ENCODE results near the gene ALDOC.
"Not testable (repeated sequence)": the region's sequence is repeated elsewhere in the genome, so short reads cannot be mapped to it uniquely, and the experiment has no call there.

The ALDOC gene

GRCh38 chr17:28580959-28581358 is 4.3 kb upstream of the ALDOC start:
- no peak for DNase-seq

- no peak for DNase-seq
These were observed 2.8 kb upstream of the ALDOC start for GRCh38 chr17:28579526-28579925.

GRCh38 chr17:28578246-28579195 is 1.8 kb upstream of the ALDOC start:
- DNase-seq = no peak

GRCh38 chr17:28577466-28577824 is 750 bp upstream of the ALDOC start:
- no peak for DNase-seq

GRCh38 chr17:28576016-28576415 is 679 bp downstream of the ALDOC start:
- DNase-seq = not testable (repeated sequence)

- DNase-seq = no peak
These were observed 1.4 kb downstream of the ALDOC start for GRCh38 chr17:28575126-28575795.

GRCh38 chr17:28574526-28574925 is 2.2 kb downstream of the ALDOC start:
- no peak for DNase-seq

- no peak for DNase-seq
These were observed 2.7 kb downstream of the ALDOC start for GRCh38 chr17:28573966-28574480.

- no peak for DNase-seq
These were observed 3.2 kb downstream of the ALDOC start for GRCh38 chr17:28573521-28573920.

- DNase-seq = no peak
These were observed 3.7 kb downstream of the ALDOC start for GRCh38 chr17:28573040-28573380.

- DNase-seq = no peak
These were observed 4.2 kb downstream of the ALDOC start for GRCh38 chr17:28572259-28573039.

- peak; percentile 94 for DNase-seq
These were observed 5.2 kb downstream of the ALDOC start, which contains the start of gene PIGS for GRCh38 chr17:28571361-28572122. Gene PIGS (minus strand): TSS chr17:28571524. CDS start chr17:28571496, 28 bp downstream.

- DNase-seq = peak; percentile 53
These were observed 5.9 kb downstream of the ALDOC start for GRCh38 chr17:28570716-28571360.

- DNase-seq = no peak
These were observed 7.2 kb downstream of the ALDOC start for GRCh38 chr17:28569446-28569845.

- DNase-seq = no peak
These were observed 9.1 kb downstream of the ALDOC start for GRCh38 chr17:28567604-28568003.

GRCh38 chr17:28563475-28563874 is 13.2 kb downstream of the ALDOC start:
- DNase-seq = no peak

- no peak for DNase-seq
These were observed 21.7 kb downstream of the ALDOC start for GRCh38 chr17:28555022-28555421.

GRCh38 chr17:28554565-28554964 is 22.1 kb downstream of the ALDOC start:
- DNase-seq = no peak

- DNase-seq = no peak
These were observed 23.6 kb downstream of the ALDOC start for GRCh38 chr17:28553000-28553505.

- peak; percentile 79 for DNase-seq
These were observed 24.3 kb downstream of the ALDOC start, which contains the start of gene UNC119 for GRCh38 chr17:28552176-28552999. Gene UNC119 (minus strand): TSS chr17:28552624. CDS start chr17:28552557, 67 bp downstream.

Measured in NCI-H774 (cell line).